Natural killer cell (primary cell): ENCODE measurements around the gene BANF2. TPM values are rescaled to one million over a fixed set of nuclear protein-coding genes. Genes with fewer than 3 reads are reported as not detected.

Source experiments
- ATAC-seq, 3 donors: fragments of 150-1000 bp in 2 of 3; fragments of 200-7000 bp in 1 of 3; cut with Tn5 transposase; 1 replicate in 1 of 3; 2 replicates in 2 of 3; pipeline ENCODE4 v1.10.0; 2021; ENCODE audit warnings: mild to moderate bottlenecking in 2 of 3, moderate library complexity in 2 of 3
- DNase-seq, 2 donors: peaks; one replicate each; pipeline versions ENCODE4 v3.0.0 to v3.0.0-alpha.2; 2013 to 2021; ENCODE audit warnings: mixed read lengths in 1 of 2
- H3K27ac ChIP-seq: one replicate; pipeline ENCODE4 v1.5.1; 2013; ENCODE audit warnings: mild to moderate bottlenecking, low read length
- H3K27me3 ChIP-seq: one replicate; pipeline ENCODE4 v1.6.1; 2013; ENCODE audit warnings: low read length; ENCODE audit not compliant: control insufficient read depth, insufficient read depth
- H3K36me3 ChIP-seq: one replicate; pipeline ENCODE4 v1.6.1; 2013; ENCODE audit warnings: low read length; ENCODE audit not compliant: control insufficient read depth, insufficient read depth
- H3K4me1 ChIP-seq: one replicate; pipeline ENCODE4 v1.6.1; 2013; ENCODE audit warnings: low read length; ENCODE audit not compliant: control insufficient read depth, insufficient read depth
- H3K4me3 ChIP-seq: one replicate; pipeline ENCODE4 v1.5.1; 2013; ENCODE audit warnings: low read length
- H3K9me3 ChIP-seq: one replicate; pipeline ENCODE4 v1.6.1; 2013; ENCODE audit warnings: low read length; ENCODE audit not compliant: control insufficient read depth, insufficient read depth
- H3K27ac Mint-ChIP-seq, 2 donors: one replicate each; pipeline ENCODE4 v1.8.0; 2022; ENCODE audit warnings: mild to moderate bottlenecking in 2 of 2, mixed read lengths in 2 of 2, moderate library complexity in 1 of 2
- H3K27me3 Mint-ChIP-seq, 2 donors: one replicate each; pipeline ENCODE4 v1.8.0; 2022; ENCODE audit warnings: low read depth in 2 of 2, mixed read lengths in 2 of 2
- H3K36me3 Mint-ChIP-seq: one replicate; pipeline ENCODE4 v1.8.0; 2022; ENCODE audit warnings: mixed read lengths
- H3K4me1 Mint-ChIP-seq, 2 donors: one replicate each; pipeline ENCODE4 v1.8.0; 2022; ENCODE audit warnings: mixed read lengths in 2 of 2
- H3K4me3 Mint-ChIP-seq: one replicate; pipeline ENCODE4 v1.8.0; 2022; ENCODE audit warnings: mild to moderate bottlenecking, moderate library complexity, mixed read lengths
- H3K9me3 Mint-ChIP-seq, 2 donors: one replicate each; pipeline ENCODE4 v1.8.0; 2022; ENCODE audit warnings: mixed read lengths in 2 of 2
- CTCF ChIP-seq: fragments of 200-600 bp; IDR thresholded peaks from one replicate; pipeline ENCODE4 v1.8.0; 2022; ENCODE audit warnings: antibody characterized with exemption
- WGBS: methylation state at CpG from one replicate; pipeline ENCODE4 v1.1.7; 2013; ENCODE audit warnings: missing lambda C conversion rate; ENCODE audit not compliant: insufficient coverage; 5-methylcytosine and 5-hydroxymethylcytosine counted together
- intact Hi-C: fragments of 100-400 bp; cut with micrococcal nuclease; formaldehyde crosslinking; loops from one replicate; pipeline ENCODE4 v1.14.2; 2022
- total RNA-seq, 4 donors: library from RNA; stranded (reverse); fragments of 120-200 nt in 1 of 4; gene quantifications; one replicate each; pipeline versions ENCODE4 v1.2.3 to v1.2.4, GENCODE V29; 2013 to 2022

Gene BANF2
- total RNA-seq, 3 donors from 2014 or later (not counting 1 experiment from before 2014, with no cell fraction given), result not detected

GRCh38 chr20:17682103-17682888 is 17.5 kb upstream of the BANF2 start, which contains the start of gene RRBP1:
RRBP1 (minus strand) TSS chr20:17682242; CDS start chr20:17660507, 21,735 bp downstream.
- Histone ChIP-seq H3K9me3 (no peaks in the 10 kb centered on the region), H3K36me3 (peaks cover 4% of the 10 kb centered on the region), H3K27ac (peak within 1 kb of the TSS; percentile 89), H3K4me1 (peaks cover 19% of the 10 kb centered on the region), H3K27me3 (peaks cover 2% of the 10 kb centered on the region), H3K4me3 (peak within 1 kb of the TSS; percentile 77)
- no peaks in the 10 kb centered on the region for H3K9me3 Mint-ChIP-seq
- H3K4me1 Mint-ChIP-seq, result peaks cover 28 to 29% of the 10 kb centered on the region in 2 donors
- under 1% methylated on average over 79 of the region's 79 CpGs for WGBS
- intact Hi-C loops, result loop anchor here (1.0 to 10.0 kb wide), 8 partner anchors 70 to 313 kb away; partner anchors contain the start of genes MGME1 and SNX5
- peak; percentile 89 for TF ChIP-seq CTCF
- H3K4me3 Mint-ChIP-seq, result peak within 1 kb of the TSS; percentile 94
- peaks cover 26 to 34% of the 10 kb centered on the region in 2 donors for H3K27me3 Mint-ChIP-seq
- DNase-seq, result peak; percentile 97
- peak within 1 kb of the TSS; percentile 80 to 94 for H3K27ac Mint-ChIP-seq
- H3K36me3 Mint-ChIP-seq, result no peaks in the 10 kb centered on the region
- peak; percentile 83 to 95 (median 89) for ATAC-seq

- ATAC-seq (no peak), DNase-seq (no peak)
- 12% methylated on average over 8 of the region's 10 CpGs for WGBS
- Histone ChIP-seq H3K36me3 (peaks cover 2% of the 10 kb centered on the region), H3K27ac (peak overlapping the region; percentile 89), H3K27me3 (peaks cover 2% of the 10 kb centered on the region), H3K4me3 (peak overlapping the region; percentile 77), H3K9me3 (no peaks in the 10 kb centered on the region), H3K4me1 (peaks cover 19% of the 10 kb centered on the region)
- H3K36me3 Mint-ChIP-seq, result no peaks in the 10 kb centered on the region
- TF ChIP-seq CTCF, result no peak
- H3K27ac Mint-ChIP-seq, result peak overlapping the region; percentile 80 to 94
- H3K27me3 Mint-ChIP-seq, result peaks cover 32 to 40% of the 10 kb centered on the region in 2 donors
- H3K4me3 Mint-ChIP-seq, result peak overlapping the region; percentile 94
- H3K9me3 Mint-ChIP-seq, result no peaks in the 10 kb centered on the region
- intact Hi-C loops, result loop anchor here (1.0 to 10.0 kb wide), 8 partner anchors 71 to 312 kb away; partner anchors contain the start of genes MGME1 and SNX5
- peaks cover 28 to 29% of the 10 kb centered on the region in 2 donors for H3K4me1 Mint-ChIP-seq
Measured at GRCh38 chr20:17682889-17683198, 16.9 kb upstream of the BANF2 start.

- intact Hi-C loops, result loop anchor here (2.0 to 10.0 kb wide), 6 partner anchors 71 to 311 kb away; partner anchors contain the start of genes MGME1 and SNX5
- WGBS, result 84% methylated on average over 10 of the region's 10 CpGs
- Mint-ChIP-seq H3K9me3 (no peaks in the 10 kb centered on the region), H3K27me3 (peaks cover 34 to 41% of the 10 kb centered on the region in 2 donors), H3K4me1 (peaks cover 24 to 25% of the 10 kb centered on the region in 2 donors), H3K27ac (peak overlapping the region; percentile 80 to 94), H3K36me3 (no peaks in the 10 kb centered on the region), H3K4me3 (peak overlapping the region; percentile 77)
- no peak for ATAC-seq
- Histone ChIP-seq H3K4me1 (peaks cover 19% of the 10 kb centered on the region), H3K36me3 (no peaks in the 10 kb centered on the region), H3K9me3 (no peaks in the 10 kb centered on the region), H3K27me3 (peaks cover 2% of the 10 kb centered on the region), H3K4me3 (no peak overlapping the region), H3K27ac (no peak overlapping the region)
- no peak for TF ChIP-seq CTCF
- no peak for DNase-seq
Measured at GRCh38 chr20:17683218-17684076, 16.3 kb upstream of the BANF2 start.
